HG02884 (cell line): ENCODE measurements around the gene DPP3.

Experiments used
- ATAC-seq: cut with Tn5 transposase; IDR thresholded peaks from one replicate; pipeline ENCODE4 v1.9.1; 2021; ENCODE audit warnings: mild to moderate bottlenecking, moderate library complexity; ENCODE audit not compliant: unreplicated experiment

Gene DPP3

DNA sequence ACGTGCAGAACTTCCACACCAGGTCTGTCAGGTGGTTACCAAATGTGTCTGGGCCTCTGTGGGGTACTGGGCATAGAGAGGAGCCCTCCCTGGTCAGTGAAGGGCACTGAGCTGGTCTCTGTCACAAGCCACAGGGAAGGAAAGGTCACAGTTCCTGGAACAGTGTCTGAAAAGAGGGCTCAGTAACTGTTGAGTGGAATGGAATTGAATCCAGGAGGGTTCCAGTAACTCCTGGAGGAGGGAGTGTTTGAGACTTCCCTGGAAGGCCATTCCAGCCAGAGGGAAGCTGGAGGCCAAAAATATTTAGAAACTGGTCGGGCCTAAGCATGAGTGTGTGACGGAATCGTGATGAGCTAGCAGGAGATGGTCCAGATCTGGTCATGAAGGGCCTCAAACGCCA lies 74.4 kb downstream of the DPP3 start:
- ATAC-seq: no peak

DNA sequence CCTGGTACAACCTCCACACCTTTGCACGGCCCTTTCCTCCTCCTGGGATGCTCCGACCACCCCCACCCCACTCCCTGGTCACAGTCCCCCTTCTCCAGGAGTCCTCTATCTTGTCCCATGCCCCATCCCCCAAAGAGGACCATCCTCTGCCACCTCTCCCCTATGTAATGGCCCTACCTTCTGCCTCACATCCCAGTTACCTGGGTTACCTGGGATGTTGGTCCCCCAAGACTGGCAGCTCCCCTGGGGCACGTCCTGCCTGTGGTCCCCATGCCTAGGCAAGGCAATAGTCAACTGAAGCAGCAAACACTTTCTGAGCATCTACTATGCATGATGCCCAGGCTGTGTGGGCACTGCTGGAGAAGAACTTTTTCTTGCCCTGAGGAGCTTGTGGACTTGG lies 75.2 kb downstream of the DPP3 start:
- no peak for ATAC-seq

GRCh38 chr11:66556086-66556485 lies 75.9 kb downstream of the DPP3 start:
- no peak for ATAC-seq

DNA sequence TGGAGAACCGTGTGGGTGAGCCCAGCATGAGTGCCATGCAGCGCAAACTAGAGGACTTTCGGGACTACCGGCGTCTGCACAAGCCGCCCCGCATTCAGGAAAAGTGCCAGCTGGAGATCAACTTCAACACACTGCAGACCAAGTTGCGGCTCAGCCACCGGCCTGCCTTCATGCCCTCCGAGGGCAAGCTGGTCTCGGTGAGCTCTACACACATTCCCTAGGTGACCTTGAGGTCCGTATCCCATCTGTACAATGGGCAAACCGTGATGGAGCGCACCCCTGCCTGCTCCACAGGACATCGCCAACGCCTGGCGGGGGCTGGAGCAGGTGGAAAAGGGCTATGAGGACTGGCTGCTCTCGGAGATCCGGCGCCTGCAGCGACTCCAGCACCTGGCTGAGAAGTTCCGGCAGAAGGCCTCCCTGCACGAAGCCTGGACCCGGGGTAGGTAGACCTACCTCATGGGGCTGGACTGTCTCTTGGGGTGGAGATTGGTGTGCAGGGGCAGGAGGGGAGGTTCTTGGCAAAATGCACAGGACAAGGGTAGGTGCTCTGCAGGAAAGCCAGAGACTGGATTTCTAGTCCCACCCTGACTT lies 77.6 kb downstream of the DPP3 start:
- ATAC-seq: no peak
